Measurements from ENCODE around the gene AMACR.

DNA sequence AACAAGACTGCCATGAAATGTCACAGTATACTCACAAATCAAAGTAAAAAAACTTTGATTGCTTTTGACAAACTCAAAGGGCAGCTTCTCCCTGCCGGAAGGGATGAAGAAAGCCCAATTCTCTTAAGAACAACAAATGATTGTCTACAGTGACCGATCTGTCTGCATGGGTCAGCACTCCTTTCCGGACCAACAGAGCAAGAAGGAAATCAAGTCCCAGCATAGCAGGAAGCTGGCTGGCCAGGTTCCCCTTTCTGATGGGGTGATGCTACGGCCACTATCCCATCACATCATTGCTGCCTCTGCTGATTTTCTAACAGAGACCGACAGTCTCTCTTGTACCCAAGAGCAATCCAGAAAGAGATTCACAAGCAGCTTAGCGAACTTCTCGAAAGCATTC, 34.5 kb upstream of the AMACR start:
- TF ChIP-seq TAF1 (IDR thresholded peaks at IDR 0.05; ENCODE audit: low read depth, low read length) (no peak), POLR2A (IDR thresholded peaks at IDR 0.05; ENCODE audit: low read depth, low read length) (no peak)

Data from GM12891 (cell line).